ENCODE results near the gene MFSD12.
A peak's percentile ranks its signal among the peaks of the same experiment; 100 is the strongest.

Gene MFSD12

GRCh38 chr19:3555653-3556422 lies 1.5 kb downstream of the MFSD12 start:
- no peak for DNase-seq

GRCh38 chr19:3554254-3555083 lies 2.9 kb downstream of the MFSD12 start:
- DNase-seq: no peak

GRCh38 chr19:3551792-3552095 lies 5.6 kb downstream of the MFSD12 start:
- DNase-seq: no peak

GRCh38 chr19:3550947-3551791 lies 6.2 kb downstream of the MFSD12 start:
- DNase-seq: no peak

- no peak for DNase-seq
Observed at GRCh38 chr19:3549816-3550215, 7.6 kb downstream of the MFSD12 start.

- no peak for DNase-seq
Observed at GRCh38 chr19:3548606-3549005, 8.8 kb downstream of the MFSD12 start.

- DNase-seq: no peak
Observed at GRCh38 chr19:3547767-3548282, 9.6 kb downstream of the MFSD12 start.

- no peak for DNase-seq
Observed at GRCh38 chr19:3547301-3547731, 10.1 kb downstream of the MFSD12 start.

GRCh38 chr19:3546119-3546518 lies 11.3 kb downstream of the MFSD12 start:
- DNase-seq: no peak

- DNase-seq: no peak
Observed at GRCh38 chr19:3545669-3546034, 11.7 kb downstream of the MFSD12 start.

- peak; percentile 55 for DNase-seq
Observed at GRCh38 chr19:3544742-3545668, 12.4 kb downstream of the MFSD12 start.

- DNase-seq: no peak
Observed at GRCh38 chr19:3544058-3544376, 13.4 kb downstream of the MFSD12 start.

GRCh38 chr19:3543150-3544057 lies 14.0 kb downstream of the MFSD12 start:
- no peak for DNase-seq

GRCh38 chr19:3539756-3540118 lies 17.6 kb downstream of the MFSD12 start:
- DNase-seq: no peak

- DNase-seq: no peak
Observed at GRCh38 chr19:3538965-3539755, 18.2 kb downstream of the MFSD12 start, which contains the start of gene TEKTIP1. Gene TEKTIP1 (plus strand): TSS chr19:3539174. CDS start chr19:3539178, 4 bp downstream.

- no peak for DNase-seq
Observed at GRCh38 chr19:3538258-3538929, 19.0 kb downstream of the MFSD12 start.

- DNase-seq: no peak
Observed at GRCh38 chr19:3537438-3538240, 19.7 kb downstream of the MFSD12 start.

GRCh38 chr19:3537101-3537437 lies 20.3 kb downstream of the MFSD12 start:
- DNase-seq: no peak
